ENCODE data around the gene COX8C.

The COX8C gene

DNA sequence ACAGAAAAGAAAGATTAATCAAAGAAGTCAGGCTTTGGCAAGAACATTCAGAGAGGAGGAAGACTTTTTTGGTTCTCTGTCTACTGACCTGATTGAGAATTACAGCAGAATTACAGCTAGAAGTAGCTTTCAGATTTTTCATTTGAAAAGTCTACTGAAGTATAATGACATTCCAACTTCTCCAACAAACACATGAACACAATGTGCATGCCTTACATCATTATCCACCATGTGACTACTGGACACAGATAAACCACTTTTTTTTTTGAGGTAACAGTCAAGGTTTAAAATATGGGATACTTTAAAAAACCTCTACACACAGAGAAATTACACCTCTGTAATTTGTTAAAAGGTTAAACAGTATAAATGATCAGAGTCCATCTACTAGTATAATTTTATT is 26.5 kb upstream of the COX8C start:
- no peak overlapping the region for H3K4me3 ChIP-seq
- peaks cover 0 to 44% (median 12%) of the 10 kb centered on the region in 4 donors for H3K4me1 ChIP-seq
- no peaks in the 10 kb centered on the region for H3K9me3 ChIP-seq
- no peak for DNase-seq
- intact Hi-C loops (cut with DNase I; ENCODE audit: low total_unique reads), result no loop called here
- H3K36me3 ChIP-seq, result no peaks in the 10 kb centered on the region
- no peaks in the 10 kb centered on the region for H3K27me3 ChIP-seq
- TF ChIP-seq CTCF (IDR thresholded peaks at IDR 0.05), result no peak
- H3K27ac ChIP-seq, result no peak overlapping the region

- no peaks in the 10 kb centered on the region for H3K36me3 ChIP-seq
- intact Hi-C loops (cut with DNase I; ENCODE audit: low total_unique reads), result no loop called here
- no peak for TF ChIP-seq CTCF (IDR thresholded peaks at IDR 0.05)
- no peak overlapping the region for H3K27ac ChIP-seq
- H3K4me3 ChIP-seq, result no peak overlapping the region
- H3K4me1 ChIP-seq, result peaks cover 0 to 27% (median 5%) of the 10 kb centered on the region in 4 donors
- H3K27me3 ChIP-seq, result no peaks in the 10 kb centered on the region
- no peaks in the 10 kb centered on the region for H3K9me3 ChIP-seq
- no peak for DNase-seq
Measured at GRCh38 chr14:93322929-93323599, 23.9 kb upstream of the COX8C start.

DNA sequence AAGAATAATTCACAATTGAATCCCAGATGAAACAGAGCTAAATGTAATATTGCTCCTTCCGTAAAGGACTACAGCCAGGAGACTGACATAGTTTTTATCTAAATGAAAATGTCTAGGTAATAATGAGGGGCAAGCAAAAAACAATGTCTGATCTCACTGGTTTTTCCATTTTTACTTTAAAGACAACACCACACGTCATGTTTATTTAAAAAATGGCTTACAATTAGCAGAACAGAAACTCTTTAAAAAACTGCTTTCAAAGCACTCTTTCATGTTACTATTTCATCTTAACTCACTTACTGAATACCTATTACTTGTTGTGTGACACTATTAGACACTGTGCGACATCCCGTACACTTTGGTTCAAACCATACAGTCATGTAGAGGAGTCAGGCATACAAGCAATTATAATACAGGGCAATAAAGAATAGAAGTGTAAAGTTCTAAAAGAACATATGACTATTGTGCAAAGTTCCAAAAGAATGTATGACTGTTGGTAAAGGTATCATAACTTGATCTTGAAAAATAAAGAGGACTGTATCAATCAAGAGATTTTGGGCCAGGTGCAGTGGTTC is 23.3 kb upstream of the COX8C start:
- no peak for DNase-seq
- no peak for TF ChIP-seq CTCF (IDR thresholded peaks at IDR 0.05)
- intact Hi-C loops (cut with DNase I; ENCODE audit: low total_unique reads), result no loop called here

GRCh38 chr14:93326196-93326595 is 20.8 kb upstream of the COX8C start:
- DNase-seq, result no peak
- no peak overlapping the region for H3K4me3 ChIP-seq
- intact Hi-C loops (cut with DNase I; ENCODE audit: low total_unique reads), result no loop called here
- H3K4me1 ChIP-seq, result peaks cover 0 to 14% (median 8%) of the 10 kb centered on the region in 4 donors
- TF ChIP-seq CTCF (IDR thresholded peaks at IDR 0.05), result no peak
- no peaks in the 10 kb centered on the region for H3K27me3 ChIP-seq
- H3K27ac ChIP-seq, result no peak overlapping the region
- no peaks in the 10 kb centered on the region for H3K9me3 ChIP-seq
- no peaks in the 10 kb centered on the region for H3K36me3 ChIP-seq

More for the DNA sequence above, 23.3 kb upstream of the COX8C start:
- Histone ChIP-seq H3K27me3 (no peaks in the 10 kb centered on the region), H3K4me1 (peaks cover 0 to 20% (median 3%) of the 10 kb centered on the region in 4 donors), H3K4me3 (no peak overlapping the region), H3K27ac (no peak overlapping the region), H3K9me3 (no peaks in the 10 kb centered on the region), H3K36me3 (no peaks in the 10 kb centered on the region)

DNA sequence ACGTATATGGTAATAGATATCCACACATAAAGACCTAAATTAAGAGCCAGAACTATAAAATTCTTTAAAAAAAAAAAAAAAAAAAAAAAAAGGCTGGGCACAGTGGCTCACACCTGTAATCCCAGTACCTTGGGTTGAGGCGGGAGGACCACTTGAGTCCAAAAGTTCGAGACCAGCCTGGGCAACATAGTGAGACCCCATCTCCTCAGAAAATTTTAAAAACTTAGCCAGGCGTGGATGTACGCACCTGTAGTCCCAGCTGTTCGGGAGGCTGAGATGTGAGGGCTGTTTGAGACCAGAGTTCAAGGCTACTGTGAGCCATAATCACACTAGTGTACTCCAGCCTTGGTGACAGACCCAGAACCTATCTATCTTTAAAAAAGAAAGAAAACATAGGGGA is 18.4 kb upstream of the COX8C start:
- DNase-seq, result no peak
- intact Hi-C loops (cut with DNase I; ENCODE audit: low total_unique reads), result no loop called here
- no peaks in the 10 kb centered on the region for H3K36me3 ChIP-seq
- peaks cover 0 to 21% (median 13%) of the 10 kb centered on the region in 4 donors for H3K4me1 ChIP-seq
- no peaks in the 10 kb centered on the region for H3K9me3 ChIP-seq
- TF ChIP-seq CTCF (IDR thresholded peaks at IDR 0.05), result no peak
- H3K27ac ChIP-seq, result no peak overlapping the region
- H3K27me3 ChIP-seq, result no peaks in the 10 kb centered on the region
- no peak overlapping the region for H3K4me3 ChIP-seq

Measured in tibial artery (tissue), 4 donors.